ENCODE results near the gene TMEM51.

Gene TMEM51

GRCh38 chr1:15153184-15153841, at the start of gene TMEM51:
Gene TMEM51, plus strand, starts transcription at chr1:15153747. Its CDS starts 61,341 bp downstream, at chr1:15215088.
- DNase-seq (ENCODE audit: extremely low read depth, insufficient read length) = no peak
- Histone ChIP-seq H3K4me3 (replicated peaks; ENCODE audit: low read depth, low read length) (peak within 1 kb of the TSS; percentile 32), H3K36me3 (ENCODE audit: control insufficient read depth, insufficient read depth, low read length) (no peaks in the 10 kb centered on the region), H3K27me3 (replicated peaks; ENCODE audit: control insufficient read depth, insufficient read depth, low read length) (peaks cover 1% of the 10 kb centered on the region; the same call in 1 of the 2 replicates)
- no peak for TF ChIP-seq CTCF (IDR thresholded peaks at IDR 0.05; ENCODE audit: insufficient read depth, low read length, poor library complexity, severe bottlenecking)

GRCh38 chr1:15103906-15104305, 49.6 kb upstream of the TMEM51 start:
- Histone ChIP-seq H3K4me3 (replicated peaks; ENCODE audit: low read depth, low read length) (no peak overlapping the region), H3K27me3 (replicated peaks; ENCODE audit: control insufficient read depth, insufficient read depth, low read length) (no peaks in the 10 kb centered on the region; the same call in 1 of the 2 replicates), H3K36me3 (ENCODE audit: control insufficient read depth, insufficient read depth, low read length) (no peaks in the 10 kb centered on the region)
- DNase-seq (ENCODE audit: extremely low read depth, insufficient read length) = no peak
- no peak for TF ChIP-seq CTCF (IDR thresholded peaks at IDR 0.05; ENCODE audit: insufficient read depth, low read length, poor library complexity, severe bottlenecking)

- TF ChIP-seq CTCF (IDR thresholded peaks at IDR 0.05; ENCODE audit: insufficient read depth, low read length, poor library complexity, severe bottlenecking) = no peak
- H3K4me3 ChIP-seq (replicated peaks; ENCODE audit: low read depth, low read length) = no peak overlapping the region
- no peaks in the 10 kb centered on the region; the same call in 1 of the 2 replicates for H3K27me3 ChIP-seq (replicated peaks; ENCODE audit: control insufficient read depth, insufficient read depth, low read length)
- H3K36me3 ChIP-seq (ENCODE audit: control insufficient read depth, insufficient read depth, low read length) = no peaks in the 10 kb centered on the region
- no peak for DNase-seq (ENCODE audit: extremely low read depth, insufficient read length)
Measured at GRCh38 chr1:15104768-15105167, 48.8 kb upstream of the TMEM51 start.

GRCh38 chr1:15106608-15107007, 46.9 kb upstream of the TMEM51 start:
- no peaks in the 10 kb centered on the region; the same call in 1 of the 2 replicates for H3K27me3 ChIP-seq (replicated peaks; ENCODE audit: control insufficient read depth, insufficient read depth, low read length)
- no peak for DNase-seq (ENCODE audit: extremely low read depth, insufficient read length)
- H3K4me3 ChIP-seq (replicated peaks; ENCODE audit: low read depth, low read length) = no peak overlapping the region
- TF ChIP-seq CTCF (IDR thresholded peaks at IDR 0.05; ENCODE audit: insufficient read depth, low read length, poor library complexity, severe bottlenecking) = no peak
- H3K36me3 ChIP-seq (ENCODE audit: control insufficient read depth, insufficient read depth, low read length) = no peaks in the 10 kb centered on the region

- Histone ChIP-seq H3K36me3 (ENCODE audit: control insufficient read depth, insufficient read depth, low read length) (no peaks in the 10 kb centered on the region), H3K27me3 (replicated peaks; ENCODE audit: control insufficient read depth, insufficient read depth, low read length) (no peaks in the 10 kb centered on the region; the same call in 1 of the 2 replicates), H3K4me3 (replicated peaks; ENCODE audit: low read depth, low read length) (no peak overlapping the region)
- no peak for TF ChIP-seq CTCF (IDR thresholded peaks at IDR 0.05; ENCODE audit: insufficient read depth, low read length, poor library complexity, severe bottlenecking)
- DNase-seq (ENCODE audit: extremely low read depth, insufficient read length) = no peak
Measured at GRCh38 chr1:15107058-15107687, 46.4 kb upstream of the TMEM51 start.

Measured in GM06990 (cell line).